ENCODE data around the gene ADAMTSL1. TPM values are rescaled to one million over a fixed set of nuclear protein-coding genes. Genes with fewer than 3 reads are reported as not detected.

Gene ADAMTSL1
- total RNA-seq, 4 donors from 2014 or later, result 21.3 to 138 (median 125) TPM

DNA sequence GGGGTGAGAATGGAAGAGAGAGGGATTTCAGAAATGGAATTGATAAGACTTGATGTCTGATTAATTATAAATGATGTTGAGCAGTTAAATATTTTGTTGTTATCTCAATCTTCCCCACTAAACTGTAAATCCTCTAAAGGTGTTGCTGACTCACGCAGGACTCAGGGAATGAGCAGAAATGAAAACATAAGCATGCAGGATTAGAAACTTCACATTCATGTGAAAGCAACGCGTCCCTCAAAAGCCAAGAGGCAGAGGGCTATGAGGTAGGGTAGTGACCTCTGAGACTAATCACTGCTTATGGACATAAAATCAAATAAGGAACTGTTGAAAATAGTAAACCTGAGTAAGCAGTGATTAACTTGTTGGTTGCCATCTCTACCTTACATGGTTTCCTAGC, 21.1 kb downstream of the ADAMTSL1 start:
- Histone ChIP-seq H3K27ac (no peak overlapping the region), H3K4me3 (no peak overlapping the region), H3K9me3 (no peaks in the 10 kb centered on the region), H3K36me3 (no peaks in the 10 kb centered on the region), H3K4me1 (peaks cover 5 to 72% (median 11%) of the 10 kb centered on the region in 3 donors), H3K27me3 (no peaks in the 10 kb centered on the region)
- ATAC-seq, result no peak
- TF ChIP-seq EP300 (IDR thresholded peaks at IDR 0.05) (no peak), POLR2AphosphoS5 (IDR thresholded peaks at IDR 0.05) (no peak), POLR2A (IDR thresholded peaks at IDR 0.05) (no peak)
- TF ChIP-seq, protein P1, sequence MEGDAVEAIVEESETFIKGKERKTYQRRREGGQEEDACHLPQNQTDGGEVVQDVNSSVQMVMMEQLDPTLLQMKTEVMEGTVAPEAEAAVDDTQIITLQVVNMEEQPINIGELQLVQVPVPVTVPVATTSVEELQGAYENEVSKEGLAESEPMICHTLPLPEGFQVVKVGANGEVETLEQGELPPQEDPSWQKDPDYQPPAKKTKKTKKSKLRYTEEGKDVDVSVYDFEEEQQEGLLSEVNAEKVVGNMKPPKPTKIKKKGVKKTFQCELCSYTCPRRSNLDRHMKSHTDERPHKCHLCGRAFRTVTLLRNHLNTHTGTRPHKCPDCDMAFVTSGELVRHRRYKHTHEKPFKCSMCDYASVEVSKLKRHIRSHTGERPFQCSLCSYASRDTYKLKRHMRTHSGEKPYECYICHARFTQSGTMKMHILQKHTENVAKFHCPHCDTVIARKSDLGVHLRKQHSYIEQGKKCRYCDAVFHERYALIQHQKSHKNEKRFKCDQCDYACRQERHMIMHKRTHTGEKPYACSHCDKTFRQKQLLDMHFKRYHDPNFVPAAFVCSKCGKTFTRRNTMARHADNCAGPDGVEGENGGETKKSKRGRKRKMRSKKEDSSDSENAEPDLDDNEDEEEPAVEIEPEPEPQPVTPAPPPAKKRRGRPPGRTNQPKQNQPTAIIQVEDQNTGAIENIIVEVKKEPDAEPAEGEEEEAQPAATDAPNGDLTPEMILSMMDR (IDR thresholded peaks at IDR 0.05), result no peak
- WGBS, 2 donors (ENCODE audit: low coverage in 1 of 2), result 97 to 100% methylated on average over 2 to 3 of the region's 3 CpGs

DNA sequence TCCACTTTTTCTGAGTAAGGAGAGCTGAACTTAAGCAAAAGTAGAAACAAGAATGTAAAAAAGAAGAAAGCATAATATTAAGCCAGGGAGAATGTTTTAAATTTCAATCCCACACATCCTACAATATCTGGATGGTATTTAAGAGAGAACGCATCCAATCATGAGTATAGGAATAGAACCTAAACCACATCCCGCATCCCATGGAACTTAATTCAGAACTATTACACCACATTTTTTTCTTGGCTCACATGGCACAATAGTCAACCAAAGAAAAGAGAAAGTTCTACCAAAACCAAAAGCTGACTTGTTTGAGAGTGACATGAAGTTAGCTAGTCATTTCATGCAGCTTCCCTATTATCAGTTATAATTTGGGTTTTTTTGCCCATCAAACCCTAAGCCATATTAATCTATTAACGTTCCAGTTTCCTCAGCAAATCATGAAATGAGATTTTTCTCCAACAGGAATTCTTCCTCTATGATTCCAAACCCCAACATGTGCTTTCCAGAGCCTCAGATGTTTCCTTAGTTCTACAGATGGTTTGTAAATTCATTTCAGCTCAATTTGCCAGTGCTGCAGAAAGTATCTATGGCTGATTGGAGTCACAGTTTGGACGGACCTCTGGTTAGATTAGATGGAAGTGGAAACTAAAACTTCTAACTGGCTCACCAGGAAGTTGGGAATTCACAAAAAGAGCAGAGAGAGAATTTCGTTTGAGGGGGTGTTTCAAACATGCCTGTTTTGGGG, 22.5 kb downstream of the ADAMTSL1 start:
- TF ChIP-seq POLR2AphosphoS5 (IDR thresholded peaks at IDR 0.05), result no peak
- no peak for TF ChIP-seq EP300 (IDR thresholded peaks at IDR 0.05)
- TF ChIP-seq POLR2A (IDR thresholded peaks at IDR 0.05), result no peak
- TF ChIP-seq, protein P1 (IDR thresholded peaks at IDR 0.05), result no peak
- Histone ChIP-seq H3K4me3 (no peak overlapping the region), H3K9me3 (no peaks in the 10 kb centered on the region), H3K4me1 (peaks cover 5 to 64% (median 6%) of the 10 kb centered on the region in 3 donors), H3K27me3 (no peaks in the 10 kb centered on the region), H3K27ac (no peak overlapping the region), H3K36me3 (no peaks in the 10 kb centered on the region)
- no peak for ATAC-seq
- WGBS, 2 donors (ENCODE audit: low coverage in 1 of 2), result 67 to 88% methylated on average over 2 to 5 of the region's 5 CpGs

DNA sequence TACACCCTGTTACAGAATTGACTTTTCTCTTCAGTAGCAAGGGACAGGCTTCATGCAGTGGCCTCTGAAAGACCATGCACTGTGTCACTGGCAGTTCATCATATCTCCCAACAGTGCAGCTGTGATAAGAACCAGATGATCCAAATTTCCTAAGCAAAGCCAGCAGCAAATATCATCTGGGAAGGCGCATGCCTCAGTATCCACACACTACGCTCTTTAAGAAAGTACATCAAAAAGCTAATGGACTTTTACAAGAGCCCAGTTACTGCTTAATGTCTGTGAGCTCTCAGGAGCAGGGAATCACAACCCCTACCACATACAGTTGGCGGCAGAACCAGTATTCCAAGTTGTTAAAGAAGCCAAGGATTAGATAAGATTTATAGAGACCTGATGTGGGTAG, 25.1 kb downstream of the ADAMTSL1 start:
- Histone ChIP-seq H3K4me3 (no peak overlapping the region), H3K4me1 (peaks cover 0 to 44% (median 5%) of the 10 kb centered on the region in 3 donors), H3K36me3 (no peaks in the 10 kb centered on the region), H3K27ac (no peak overlapping the region), H3K9me3 (no peaks in the 10 kb centered on the region), H3K27me3 (no peaks in the 10 kb centered on the region)
- no peak for ATAC-seq
- TF ChIP-seq POLR2AphosphoS5 (IDR thresholded peaks at IDR 0.05), result no peak
- TF ChIP-seq POLR2A (IDR thresholded peaks at IDR 0.05), result no peak
- TF ChIP-seq, protein P1 (IDR thresholded peaks at IDR 0.05), result no peak
- no peak for TF ChIP-seq EP300 (IDR thresholded peaks at IDR 0.05)
- WGBS, 2 donors (ENCODE audit: low coverage in 1 of 2), result 63 to 83% methylated on average over 2 to 3 of the region's 3 CpGs

DNA sequence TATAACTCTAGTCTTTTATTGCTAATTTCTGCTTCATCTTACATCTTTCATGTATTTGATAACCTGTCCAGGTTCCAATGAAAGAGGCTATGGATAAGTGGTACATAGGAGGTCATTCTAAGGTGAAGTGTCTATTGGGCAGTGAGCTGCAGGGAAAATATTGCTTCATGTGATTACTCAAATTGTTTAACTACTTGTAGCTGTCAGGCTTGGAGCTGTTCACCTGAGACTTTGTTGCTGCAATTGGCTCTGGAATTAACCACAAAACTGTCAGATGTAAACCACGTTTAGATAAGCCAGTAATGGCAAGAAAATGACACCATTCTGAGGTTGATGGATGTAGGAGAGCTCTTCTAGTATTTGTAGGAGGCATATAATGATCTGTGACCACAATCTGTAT, 26.0 kb downstream of the ADAMTSL1 start:
- WGBS, 2 donors (ENCODE audit: low coverage in 1 of 2), result 0 to 17% methylated on average over 1 of the region's 1 CpG
- peaks cover 0 to 44% (median 5%) of the 10 kb centered on the region in 3 donors for H3K4me1 ChIP-seq

More for the DNA sequence above, 26.0 kb downstream of the ADAMTSL1 start:
- Histone ChIP-seq H3K27me3 (no peaks in the 10 kb centered on the region), H3K36me3 (no peaks in the 10 kb centered on the region), H3K4me3 (no peak overlapping the region), H3K9me3 (no peaks in the 10 kb centered on the region), H3K27ac (no peak overlapping the region)
- ATAC-seq, result no peak
- TF ChIP-seq, protein P1 (IDR thresholded peaks at IDR 0.05), result no peak
- TF ChIP-seq POLR2A (IDR thresholded peaks at IDR 0.05) (no peak), POLR2AphosphoS5 (IDR thresholded peaks at IDR 0.05) (no peak), EP300 (IDR thresholded peaks at IDR 0.05) (no peak)
